Inflammatory macrophage (primary cell): Measurements from ENCODE around the gene XPO5.

Experiments used
- DNase-seq, 2 donors: peaks; one replicate each; pipeline ENCODE4 v3.0.0-alpha.2; 2020 to 2022

XPO5 gene

GRCh38 chr6:43496370-43497128, 79.3 kb downstream of the XPO5 start:
- DNase-seq = no peak

- peak in 1 of 2 donors; percentile 5 for DNase-seq
Measured at GRCh38 chr6:43495409-43495941, 80.4 kb downstream of the XPO5 start.

- DNase-seq = no peak
Measured at GRCh38 chr6:43494766-43495165, 81.1 kb downstream of the XPO5 start.

- DNase-seq = no peak
Measured at GRCh38 chr6:43494321-43494720, 81.5 kb downstream of the XPO5 start.

GRCh38 chr6:43493833-43494232, 82.0 kb downstream of the XPO5 start:
- DNase-seq = no peak

GRCh38 chr6:43493230-43493629, 82.6 kb downstream of the XPO5 start:
- no peak for DNase-seq

GRCh38 chr6:43492673-43493072, 83.2 kb downstream of the XPO5 start:
- no peak for DNase-seq

GRCh38 chr6:43491750-43492661, 83.8 kb downstream of the XPO5 start:
- DNase-seq = no peak

- DNase-seq = no peak
Measured at GRCh38 chr6:43490523-43490939, 85.3 kb downstream of the XPO5 start.

- DNase-seq = no peak
Measured at GRCh38 chr6:43489277-43490072, 86.4 kb downstream of the XPO5 start.

- DNase-seq = no peak
Measured at GRCh38 chr6:43488667-43489276, 87.1 kb downstream of the XPO5 start.

- no peak for DNase-seq
Measured at GRCh38 chr6:43481591-43482236, 94.1 kb downstream of the XPO5 start.

- no peak for DNase-seq
Measured at GRCh38 chr6:43481075-43481474, 94.8 kb downstream of the XPO5 start.

GRCh38 chr6:43478008-43478372, 97.8 kb downstream of the XPO5 start:
- DNase-seq = peak in 1 of 2 donors; percentile 10

GRCh38 chr6:43477235-43478007, 98.4 kb downstream of the XPO5 start, which contains the start of gene TJAP1:
TSS of gene TJAP1 (plus strand) at chr6:43477570. CDS start at chr6:43499002, 21,432 bp downstream.
- DNase-seq = peak; percentile 76 to 86

GRCh38 chr6:43476746-43477145, 99.1 kb downstream of the XPO5 start:
- no peak for DNase-seq

GRCh38 chr6:43475516-43475915, 100.3 kb downstream of the XPO5 start:
- DNase-seq = no peak

GRCh38 chr6:43472515-43472914, 103.3 kb downstream of the XPO5 start:
- DNase-seq = no peak
